Measurements from ENCODE around the gene CA12.

The CA12 gene

GRCh38 chr15:63301088-63301487 is 80.6 kb downstream of the CA12 start:
- H3K4me3 ChIP-seq (ENCODE audit: low read depth, low read length): no peak overlapping the region
- no peaks in the 10 kb centered on the region for H3K36me3 ChIP-seq
- no peaks in the 10 kb centered on the region for H3K9me3 ChIP-seq (ENCODE audit: severe bottlenecking)
- no peak for DNase-seq
- no peak overlapping the region for H3K27ac ChIP-seq
- TF ChIP-seq CTCF (IDR thresholded peaks at IDR 0.05; ENCODE audit: low read depth, low read length): no peak
- H3K27me3 ChIP-seq (ENCODE audit: insufficient read depth, low read depth, severe bottlenecking): no peaks in the 10 kb centered on the region

GRCh38 chr15:63299943-63300575 is 81.6 kb downstream of the CA12 start:
- Histone ChIP-seq H3K9me3 (ENCODE audit: severe bottlenecking) (no peaks in the 10 kb centered on the region), H3K27ac (no peak overlapping the region), H3K27me3 (ENCODE audit: insufficient read depth, low read depth, severe bottlenecking) (no peaks in the 10 kb centered on the region), H3K4me3 (ENCODE audit: low read depth, low read length) (no peak overlapping the region), H3K36me3 (no peaks in the 10 kb centered on the region)
- DNase-seq: no peak
- no peak for TF ChIP-seq CTCF (IDR thresholded peaks at IDR 0.05; ENCODE audit: low read depth, low read length)

GRCh38 chr15:63296195-63296594 is 85.5 kb downstream of the CA12 start:
- no peaks in the 10 kb centered on the region for H3K9me3 ChIP-seq (ENCODE audit: severe bottlenecking)
- H3K27ac ChIP-seq: no peak overlapping the region
- no peak for DNase-seq
- no peaks in the 10 kb centered on the region for H3K27me3 ChIP-seq (ENCODE audit: insufficient read depth, low read depth, severe bottlenecking)
- H3K4me3 ChIP-seq (ENCODE audit: low read depth, low read length): no peak overlapping the region
- no peaks in the 10 kb centered on the region for H3K36me3 ChIP-seq
- TF ChIP-seq CTCF (IDR thresholded peaks at IDR 0.05; ENCODE audit: low read depth, low read length): no peak

GRCh38 chr15:63295341-63295740 is 86.3 kb downstream of the CA12 start:
- H3K27ac ChIP-seq: no peak overlapping the region
- H3K4me3 ChIP-seq (ENCODE audit: low read depth, low read length): no peak overlapping the region
- no peak for TF ChIP-seq CTCF (IDR thresholded peaks at IDR 0.05; ENCODE audit: low read depth, low read length)
- DNase-seq: no peak
- H3K9me3 ChIP-seq (ENCODE audit: severe bottlenecking): no peaks in the 10 kb centered on the region
- H3K27me3 ChIP-seq (ENCODE audit: insufficient read depth, low read depth, severe bottlenecking): no peaks in the 10 kb centered on the region
- H3K36me3 ChIP-seq: no peaks in the 10 kb centered on the region

GRCh38 chr15:63294359-63294758 is 87.3 kb downstream of the CA12 start:
- no peaks in the 10 kb centered on the region for H3K36me3 ChIP-seq
- no peak for TF ChIP-seq CTCF (IDR thresholded peaks at IDR 0.05; ENCODE audit: low read depth, low read length)
- DNase-seq: no peak
- H3K27me3 ChIP-seq (ENCODE audit: insufficient read depth, low read depth, severe bottlenecking): no peaks in the 10 kb centered on the region
- H3K9me3 ChIP-seq (ENCODE audit: severe bottlenecking): no peaks in the 10 kb centered on the region
- H3K4me3 ChIP-seq (ENCODE audit: low read depth, low read length): no peak overlapping the region
- H3K27ac ChIP-seq: no peak overlapping the region

- H3K36me3 ChIP-seq: no peaks in the 10 kb centered on the region
- no peak for TF ChIP-seq CTCF (IDR thresholded peaks at IDR 0.05; ENCODE audit: low read depth, low read length)
- DNase-seq: no peak
- no peaks in the 10 kb centered on the region for H3K9me3 ChIP-seq (ENCODE audit: severe bottlenecking)
- no peaks in the 10 kb centered on the region for H3K27me3 ChIP-seq (ENCODE audit: insufficient read depth, low read depth, severe bottlenecking)
- no peak overlapping the region for H3K4me3 ChIP-seq (ENCODE audit: low read depth, low read length)
- H3K27ac ChIP-seq: no peak overlapping the region
These were observed 88.9 kb downstream of the CA12 start for GRCh38 chr15:63292771-63293170.
